Liver (tissue), 9 donors: ENCODE measurements around the gene ENPP1. TPM values are rescaled to one million over a fixed set of nuclear protein-coding genes. Genes with fewer than 3 reads are reported as not detected.

Experiments
- DNase-seq: peaks from one replicate; pipeline ENCODE4 v3.0.0-alpha.2; 2017; ENCODE audit warnings: low spot score
- H3K27ac ChIP-seq, 2 donors: one replicate each; pipeline ENCODE4 v1.7.0; 2013; ENCODE audit warnings: inconsistent platforms in 2 of 2, low read length in 2 of 2, control low read depth in 1 of 2, low read depth in 1 of 2, mild to moderate bottlenecking in 1 of 2
- H3K27me3 ChIP-seq, 4 donors: one replicate each; pipeline versions ENCODE4 v1.6.1 to v1.7.0; 2013; ENCODE audit warnings: low read length in 3 of 4, inconsistent platforms in 1 of 4, mild to moderate bottlenecking in 1 of 4, moderate library complexity in 1 of 4; ENCODE audit not compliant: control insufficient read depth in 4 of 4, insufficient read depth in 4 of 4
- H3K36me3 ChIP-seq, 4 donors: one replicate each; pipeline versions ENCODE4 v1.6.1 to v1.7.0; 2013; ENCODE audit warnings: low read length in 3 of 4, mild to moderate bottlenecking in 3 of 4, low read depth in 1 of 4, moderate library complexity in 1 of 4; ENCODE audit not compliant: control insufficient read depth in 4 of 4, insufficient read depth in 3 of 4
- H3K4me1 ChIP-seq, 4 donors: one replicate each; pipeline versions ENCODE4 v1.6.1 to v1.7.0; 2013; ENCODE audit warnings: low read length in 3 of 4, mild to moderate bottlenecking in 3 of 4, moderate library complexity in 1 of 4; ENCODE audit not compliant: control insufficient read depth in 4 of 4, insufficient read depth in 4 of 4
- H3K4me3 ChIP-seq, 3 donors: one replicate each; pipeline versions ENCODE4 v1.6.1 to v1.7.0; 2013; ENCODE audit warnings: low read length in 3 of 3, control low read depth in 1 of 3, low read depth in 1 of 3, mild to moderate bottlenecking in 1 of 3
- H3K9ac ChIP-seq, 2 donors: one replicate each; pipeline ENCODE4 v1.7.0; 2013; ENCODE audit warnings: low read length in 2 of 2, mild to moderate bottlenecking in 2 of 2, moderate library complexity in 2 of 2, control low read depth in 1 of 2, low read depth in 1 of 2
- H3K9me3 ChIP-seq, 4 donors: one replicate each; pipeline versions ENCODE4 v1.6.1 to v1.7.0; 2013; ENCODE audit warnings: low read length in 3 of 4; ENCODE audit not compliant: control insufficient read depth in 4 of 4
- CTCF ChIP-seq: fragments of 150-350 bp; IDR thresholded peaks from 2 replicates; pipeline ENCODE4 v1.5.1; 2017; ENCODE audit warnings: improper control_type of control experiment, low read depth, low read length; ENCODE audit not compliant: missing input control
- FOXA2 ChIP-seq: IDR thresholded peaks from 2 replicates; pipeline ENCODE4 v1.6.1; 2016; ENCODE audit warnings: antibody characterized with exemption
- GABPA ChIP-seq, 2 donors: IDR thresholded peaks in 1 of 2; conservative IDR thresholded peaks in 1 of 2; 2 replicates each; pipeline ENCODE4 v1.6.1; 2016; ENCODE audit warnings: antibody characterized with exemption in 2 of 2, mild to moderate bottlenecking in 1 of 2, moderate library complexity in 1 of 2
- HNF4A ChIP-seq, 2 donors: conservative IDR thresholded peaks; 2 replicates each; pipeline ENCODE4 v1.6.1; 2016; ENCODE audit warnings: antibody characterized with exemption in 2 of 2, mild to moderate bottlenecking in 2 of 2
- HNF4G ChIP-seq: IDR thresholded peaks from 2 replicates; pipeline ENCODE4 v1.6.1; 2016; ENCODE audit warnings: antibody characterized with exemption
- MAX ChIP-seq: IDR thresholded peaks from 2 replicates; pipeline ENCODE4 v1.6.1; 2016; ENCODE audit warnings: antibody characterized with exemption
- RAD21 ChIP-seq, 2 donors: IDR thresholded peaks; 2 replicates each; pipeline ENCODE4 v1.6.1; 2016; ENCODE audit warnings: antibody characterized with exemption in 2 of 2, mild to moderate bottlenecking in 2 of 2
- REST ChIP-seq: IDR thresholded peaks from 2 replicates; pipeline ENCODE4 v1.6.1; 2016; ENCODE audit warnings: antibody characterized with exemption, mild to moderate bottlenecking
- RXRA ChIP-seq, 2 donors: IDR thresholded peaks; 2 replicates each; pipeline ENCODE4 v1.6.1; 2017 to 2018; ENCODE audit warnings: antibody characterized with exemption in 2 of 2, mild to moderate bottlenecking in 1 of 2
- TAF1 ChIP-seq: conservative IDR thresholded peaks from 2 replicates; pipeline ENCODE4 v1.6.1; 2016; ENCODE audit warnings: antibody characterized with exemption, mild to moderate bottlenecking
- YY1 ChIP-seq: IDR thresholded peaks from 2 replicates; pipeline ENCODE4 v1.6.1; 2016; ENCODE audit warnings: antibody characterized with exemption, mild to moderate bottlenecking
- ZBTB33 ChIP-seq: IDR thresholded peaks from 2 replicates; pipeline ENCODE4 v1.6.1; 2016; ENCODE audit warnings: antibody characterized with exemption
- WGBS: extraction: QIAGEN DNeasy Blood & Tissue Kit; methylation state at CpG from one replicate; pipeline ENCODE4 v1.1.7; 2013; 5-methylcytosine and 5-hydroxymethylcytosine counted together
- polyA plus RNA-seq, 2 donors: library from polyadenylated mRNA; stranded (reverse) in 1 of 2; unstranded in 1 of 2; fragments of 200-250 nt in 1 of 2; fragments of >200 nt in 1 of 2; fragmentation: Nextera tagmentation in 1 of 2; extraction: Ambion mirVana in 1 of 2; gene quantifications; one replicate each; pipeline versions ENCODE4 v1.2.1 to v1.2.3, GENCODE V29; 2013 to 2015
- total RNA-seq, 2 donors: library from RNA; depleted of rRNA; stranded (reverse); fragments of >200 nt; gene quantifications; one replicate each; pipeline ENCODE4 v1.2.3, GENCODE V29; 2014
- donor health status: healthy.
- donor health status: healthy.
- donor health status: healthy.
- donor health status: healthy.
- donor health status: healthy.

Gene ENPP1
- total and polyA plus RNA-seq, 4 donors, result 9.5 to 53.1 (median 31.1) TPM

- H3K9ac ChIP-seq, result no peak overlapping the region
- no peak for DNase-seq
- H3K9me3 ChIP-seq, result no peaks in the 10 kb centered on the region
- TF ChIP-seq FOXA2 (no peak), TAF1 (no peak), YY1 (no peak), GABPA (IDR thresholded peaks at IDR 0.05 in 1 of 2, conservative IDR thresholded peaks at IDR 0.05 in 1 of 2) (no peak), CTCF (no peak), RXRA (IDR thresholded peaks at IDR 0.05) (no peak), REST (no peak), HNF4A (conservative IDR thresholded peaks at IDR 0.05) (peak; percentile 53 to 57), ZBTB33 (no peak)
- peaks cover 5 to 26% (median 17%) of the 10 kb centered on the region in 4 donors for H3K36me3 ChIP-seq
- H3K4me1 ChIP-seq, result peaks cover 4 to 37% (median 26%) of the 10 kb centered on the region in 4 donors
- no peaks in the 10 kb centered on the region for H3K27me3 ChIP-seq
- no peak overlapping the region for H3K27ac ChIP-seq
- no peak overlapping the region for H3K4me3 ChIP-seq
These were observed 44.4 kb downstream of the ENPP1 start for GRCh38 chr6:131852200-131852599.

- no peak overlapping the region for H3K4me3 ChIP-seq
- no peaks in the 10 kb centered on the region for H3K9me3 ChIP-seq
- H3K27ac ChIP-seq, result no peak overlapping the region
- no peak for TF ChIP-seq HNF4G
- no peak for TF ChIP-seq YY1
- TF ChIP-seq RAD21 (IDR thresholded peaks at IDR 0.05), result no peak
- no peak for TF ChIP-seq HNF4A (conservative IDR thresholded peaks at IDR 0.05)
- TF ChIP-seq MAX, result no peak
- no peak for TF ChIP-seq FOXA2
- no peak for TF ChIP-seq CTCF
- TF ChIP-seq GABPA (IDR thresholded peaks at IDR 0.05 in 1 of 2, conservative IDR thresholded peaks at IDR 0.05 in 1 of 2), result no peak
- no peak for DNase-seq
- WGBS, result 72% methylated on average over 2 of the region's 2 CpGs
- H3K4me1 ChIP-seq, result peaks cover 4 to 46% (median 27%) of the 10 kb centered on the region in 4 donors
- no peak overlapping the region for H3K9ac ChIP-seq
- peaks cover 5 to 31% (median 20%) of the 10 kb centered on the region in 4 donors for H3K36me3 ChIP-seq
- H3K27me3 ChIP-seq, result no peaks in the 10 kb centered on the region
These were observed 47.0 kb downstream of the ENPP1 start for GRCh38 chr6:131854803-131855202.
